ENCODE measurements around the gene USHBP1.
A peak's percentile ranks its signal among the peaks of the same experiment; 100 is the strongest.
"Not testable (repeated sequence)": the region's sequence is repeated elsewhere in the genome, so short reads cannot be mapped to it uniquely, and the experiment has no call there.

The USHBP1 gene

GRCh38 chr19:17264641-17264979 lies at the start of gene USHBP1:
Gene USHBP1, minus strand, starts transcription at chr19:17264745. Its CDS starts 446 bp downstream, at chr19:17264299.
- DNase-seq = no peak

- DNase-seq = no peak
Measured at GRCh38 chr19:17314007-17314593, 49.6 kb upstream of the USHBP1 start.

GRCh38 chr19:17312189-17313113 lies 47.9 kb upstream of the USHBP1 start:
- no peak for DNase-seq

DNA sequence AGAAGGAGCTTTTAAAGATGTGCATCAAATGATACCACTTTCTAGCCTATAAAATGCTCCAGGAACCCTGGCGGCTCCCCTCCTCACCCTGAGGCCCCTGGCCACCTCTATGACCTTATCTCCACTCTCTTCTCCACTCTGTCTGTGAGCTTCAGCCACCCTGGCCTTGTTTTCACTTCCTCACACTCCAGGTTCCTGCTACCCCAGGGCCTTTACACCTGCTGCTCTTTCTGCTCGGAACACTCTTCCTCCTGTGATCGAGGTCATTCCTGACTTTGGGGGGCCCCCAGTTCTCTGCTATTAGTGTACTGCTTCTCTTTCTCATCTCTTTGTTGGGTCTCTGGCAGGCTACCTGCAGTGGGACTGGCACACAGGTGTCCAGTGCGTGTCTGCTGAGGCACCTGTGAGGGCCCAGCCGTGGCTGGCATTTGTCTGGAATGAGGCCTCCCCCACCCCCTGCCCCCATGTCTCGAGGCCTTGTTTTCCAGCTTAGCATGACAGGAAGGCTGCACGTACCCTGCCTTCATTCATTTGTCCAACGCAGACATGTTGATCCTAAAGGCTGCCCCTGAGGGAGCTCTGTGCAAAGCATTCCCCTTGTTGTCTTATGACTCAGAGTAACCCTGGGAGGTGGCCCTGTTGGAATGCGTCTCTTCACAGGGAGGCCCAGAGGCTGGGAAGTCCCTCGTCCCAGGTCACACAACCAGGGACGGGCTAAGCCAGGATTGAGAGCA lies 47.1 kb upstream of the USHBP1 start:
- no peak for DNase-seq

DNA sequence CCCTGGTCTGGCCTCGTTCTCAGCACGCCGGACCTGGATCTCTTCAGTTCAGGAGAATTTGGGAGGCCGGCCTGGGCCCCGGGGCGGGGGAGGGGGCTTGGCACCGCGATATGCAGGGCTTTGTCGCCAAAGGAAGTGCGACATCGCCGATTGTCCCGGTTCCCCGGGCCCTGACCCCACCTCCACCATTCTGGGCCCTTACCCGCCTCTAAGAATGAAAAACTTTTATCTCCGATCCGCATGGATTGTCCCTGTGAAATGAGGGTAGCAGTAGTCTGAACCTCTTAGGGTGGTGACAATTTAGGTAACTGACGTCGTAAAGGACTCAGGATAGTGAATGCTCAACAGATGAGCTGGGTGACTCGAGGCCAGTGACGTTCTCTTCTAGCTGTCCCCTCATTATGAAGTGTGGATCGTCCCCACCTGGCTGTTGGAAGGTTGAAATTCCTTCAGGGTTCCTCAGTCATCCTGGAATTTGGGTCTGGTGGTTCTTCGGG lies 45.5 kb upstream of the USHBP1 start:
- no peak for DNase-seq

- DNase-seq = peak; percentile 99
Measured at GRCh38 chr19:17309198-17309964, 44.8 kb upstream of the USHBP1 start, which contains the start of gene DDA1. Gene DDA1, plus strand, starts transcription at chr19:17309563. Its CDS starts 92 bp downstream, at chr19:17309655.

DNA sequence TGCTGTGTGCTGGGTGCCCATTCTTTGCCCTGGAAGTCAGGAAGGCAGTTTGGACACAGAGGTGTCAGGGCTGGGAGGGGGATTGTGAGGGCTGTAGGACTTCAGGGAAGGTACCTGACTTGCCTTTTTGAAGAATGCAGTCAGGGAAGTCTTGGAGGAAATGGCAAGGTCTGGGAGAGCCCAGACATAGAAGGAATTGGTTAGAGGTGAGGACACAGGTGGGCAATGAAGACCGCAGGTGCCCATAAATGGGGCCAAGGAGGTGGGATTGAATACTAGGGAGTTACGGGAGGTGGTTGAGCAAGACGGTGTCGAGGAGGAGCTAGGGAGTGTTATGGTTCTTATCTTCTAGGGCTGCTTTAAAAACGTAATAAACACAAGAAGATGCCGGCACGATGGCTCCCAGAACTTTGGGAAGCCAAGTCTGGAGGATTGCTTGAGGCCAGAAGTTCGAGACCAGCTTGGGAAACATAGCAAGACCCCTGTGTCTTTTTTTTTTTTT lies 43.4 kb upstream of the USHBP1 start:
- no peak for DNase-seq

- DNase-seq = no peak
Measured at GRCh38 chr19:17306285-17306714, 41.8 kb upstream of the USHBP1 start.

DNA sequence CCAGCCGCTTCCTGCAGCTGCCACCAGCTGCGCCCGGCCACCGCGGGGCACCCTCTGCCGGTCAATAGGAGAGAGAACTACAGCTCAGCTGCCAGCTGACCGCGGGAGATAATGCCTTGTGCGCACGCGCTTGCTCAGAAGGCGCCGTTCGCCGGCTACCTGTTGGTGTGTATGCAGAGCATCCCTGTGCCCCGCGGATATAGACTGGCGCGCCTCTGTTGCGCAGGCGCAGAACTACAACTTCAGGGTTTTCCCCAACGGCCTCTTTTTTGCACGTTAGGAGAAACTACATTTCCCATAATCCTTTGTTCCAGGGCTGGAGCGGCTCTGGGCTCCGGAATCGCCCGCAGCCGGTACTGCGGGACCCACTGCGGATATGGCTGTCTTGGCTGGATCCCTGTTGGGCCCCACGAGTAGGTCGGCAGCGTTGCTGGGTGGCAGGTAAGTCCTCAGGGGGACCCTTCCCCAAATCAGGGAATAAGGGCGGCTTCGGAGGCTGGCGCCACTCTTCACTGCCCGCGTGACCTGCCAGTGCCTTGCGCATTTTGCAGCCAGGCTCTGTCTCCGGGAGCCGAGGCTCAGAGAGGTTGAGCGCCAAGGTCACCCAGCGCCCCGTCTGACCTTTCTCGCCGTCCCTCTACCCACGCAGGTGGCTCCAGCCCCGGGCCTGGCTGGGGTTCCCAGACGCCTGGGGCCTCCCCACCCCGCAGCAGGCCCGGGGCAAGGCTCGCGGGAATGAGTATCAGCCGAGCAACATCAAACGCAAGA lies 41.2 kb upstream of the USHBP1 start, which contains the start of gene MRPL34:
MRPL34 (plus strand) TSS at position 356 of the 768 bp plus-strand sequence; CDS start at position 377, 21 bp downstream.
- peak; percentile 96 for DNase-seq

GRCh38 chr19:17305216-17305516 lies 40.6 kb upstream of the USHBP1 start:
- DNase-seq = no peak

GRCh38 chr19:17304386-17305215 lies 40.1 kb upstream of the USHBP1 start:
- DNase-seq = no peak

- DNase-seq = no peak
Measured at GRCh38 chr19:17303940-17304267, 39.4 kb upstream of the USHBP1 start.

- peak; percentile 95 for DNase-seq
Measured at GRCh38 chr19:17303167-17303939, 38.8 kb upstream of the USHBP1 start, which contains the start of gene ABHD8. Gene ABHD8, minus strand, starts transcription at chr19:17303425. Its CDS starts 1,809 bp downstream, at chr19:17301616.

DNA sequence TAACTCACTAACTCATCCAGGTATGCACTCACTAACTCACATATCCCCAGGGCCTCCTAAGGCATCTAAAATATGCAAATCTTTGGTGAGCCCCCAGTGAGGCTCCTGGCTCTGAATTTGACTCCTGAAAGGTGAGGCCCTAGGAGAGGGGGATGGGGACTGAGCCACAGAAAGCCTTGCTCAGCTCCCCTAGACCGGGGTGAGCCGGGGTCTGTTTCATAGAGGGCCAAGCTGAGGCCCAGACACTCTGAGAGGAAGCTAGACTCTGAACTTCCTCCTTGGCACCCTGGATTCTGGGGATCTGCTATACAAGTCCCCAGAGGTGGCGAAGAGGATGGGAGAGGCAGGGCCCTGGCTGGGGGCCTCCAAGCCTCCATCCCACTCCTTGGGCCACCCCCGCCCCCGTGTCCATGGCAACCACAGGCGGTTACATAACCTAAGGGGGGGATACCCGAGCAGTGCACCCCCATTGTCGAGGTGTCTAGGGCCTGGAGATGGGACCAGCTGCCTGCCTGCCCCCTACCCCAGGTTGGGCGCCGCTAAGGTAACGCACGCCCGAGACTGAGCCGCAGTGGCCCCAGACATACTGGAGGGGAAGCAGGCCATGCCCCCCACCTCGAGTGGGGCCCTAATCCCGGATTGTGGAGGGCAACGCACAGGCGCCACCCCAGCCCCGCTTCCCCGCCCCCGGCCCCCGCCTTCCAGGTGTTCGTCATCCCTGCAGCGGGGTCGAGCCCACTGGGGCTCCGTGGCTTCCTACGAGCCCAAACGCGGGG lies 38.0 kb upstream of the USHBP1 start:
- DNase-seq = peak; percentile 59

DNA sequence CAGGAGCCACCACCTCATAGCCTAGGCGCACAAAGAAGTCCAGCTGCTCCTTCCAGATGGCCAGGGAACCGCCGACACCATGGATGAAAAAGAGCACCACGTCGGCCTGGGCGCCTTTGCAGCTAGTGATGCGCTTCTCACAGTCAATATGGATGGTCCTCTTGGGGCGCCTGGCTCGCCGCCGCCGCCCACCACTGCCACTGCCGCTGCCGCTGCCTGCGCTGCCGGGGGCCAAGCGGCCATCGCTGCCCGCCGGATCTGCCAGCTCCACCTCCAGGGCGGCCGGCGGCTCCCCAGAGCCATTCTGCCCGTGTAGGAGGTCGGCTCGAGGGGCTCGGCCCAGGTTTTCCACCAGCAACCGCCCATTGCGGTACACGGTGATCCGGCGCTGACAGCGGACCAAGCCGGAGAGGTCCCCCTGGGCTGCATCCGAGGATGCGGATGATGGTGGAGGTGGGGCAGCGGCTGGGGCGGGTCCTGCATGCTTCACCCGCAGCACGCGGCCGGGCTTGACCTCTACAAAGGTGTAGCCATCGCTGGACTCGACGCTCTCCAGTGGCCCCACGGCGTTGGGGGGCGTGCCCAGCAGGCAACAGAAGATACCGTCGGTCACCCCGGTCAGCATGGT lies 36.6 kb upstream of the USHBP1 start:
- no peak for DNase-seq

DNA sequence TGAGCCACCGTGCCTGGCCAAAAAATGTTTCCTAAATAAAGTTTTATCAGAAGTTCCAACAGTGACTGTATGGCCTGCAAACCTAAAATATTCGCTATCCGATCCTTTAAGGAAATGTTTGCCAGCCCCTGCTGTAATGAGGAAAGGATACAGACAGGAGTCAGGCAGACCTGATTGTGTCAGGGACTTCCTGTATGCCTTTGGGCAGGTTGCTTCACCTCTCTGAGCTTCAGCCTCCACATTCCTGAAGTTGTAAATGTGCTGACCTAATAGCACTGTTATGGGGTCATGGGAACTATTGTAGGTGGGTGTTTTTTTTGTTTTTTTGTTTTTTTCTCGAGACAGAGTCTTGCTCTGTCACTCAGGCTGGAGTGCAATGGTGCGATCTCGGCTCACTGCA lies 32.4 kb upstream of the USHBP1 start:
- no peak for DNase-seq

GRCh38 chr19:17296273-17296672 lies 31.7 kb upstream of the USHBP1 start:
- DNase-seq = no peak

DNA sequence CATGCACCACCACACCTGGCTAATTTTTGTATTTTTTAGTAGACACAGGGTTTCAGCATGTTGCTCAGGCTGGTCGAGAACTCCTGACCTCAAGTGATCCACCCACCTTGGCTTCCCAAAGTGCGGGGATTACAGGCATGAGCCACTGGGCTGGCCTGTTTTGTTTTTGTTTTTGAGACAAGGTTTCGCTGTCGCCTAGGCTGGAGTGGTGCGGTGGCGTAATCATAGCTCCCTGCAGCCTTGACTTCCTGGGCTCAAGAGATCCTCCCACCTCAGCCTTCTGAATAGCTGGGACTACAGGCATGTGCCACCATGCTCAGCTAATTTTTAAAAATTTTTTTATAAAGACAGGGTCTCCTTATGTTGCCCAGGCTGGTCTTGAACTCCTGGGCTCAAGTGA lies 31.0 kb upstream of the USHBP1 start:
- DNase-seq = not testable (repeated sequence)

All from CD4-positive, alpha-beta T cell treated with Interleukin-17A for 4 hours (primary cell).